GM15510 (cell line): ENCODE measurements around the gene TPD52L2.

ENCODE experiments used
- POLR2A ChIP-seq: IDR thresholded peaks from 3 replicates; pipeline ENCODE4 v1.6.1; 2011; ENCODE audit warnings: borderline replicate concordance; ENCODE audit not compliant: insufficient read length; ENCODE audit errors: extremely low read depth

Gene TPD52L2

GRCh38 chr20:63911176-63911575, 46.1 kb downstream of the TPD52L2 start:
- TF ChIP-seq POLR2A = no peak

GRCh38 chr20:63913768-63914167, 48.7 kb downstream of the TPD52L2 start:
- no peak for TF ChIP-seq POLR2A

DNA sequence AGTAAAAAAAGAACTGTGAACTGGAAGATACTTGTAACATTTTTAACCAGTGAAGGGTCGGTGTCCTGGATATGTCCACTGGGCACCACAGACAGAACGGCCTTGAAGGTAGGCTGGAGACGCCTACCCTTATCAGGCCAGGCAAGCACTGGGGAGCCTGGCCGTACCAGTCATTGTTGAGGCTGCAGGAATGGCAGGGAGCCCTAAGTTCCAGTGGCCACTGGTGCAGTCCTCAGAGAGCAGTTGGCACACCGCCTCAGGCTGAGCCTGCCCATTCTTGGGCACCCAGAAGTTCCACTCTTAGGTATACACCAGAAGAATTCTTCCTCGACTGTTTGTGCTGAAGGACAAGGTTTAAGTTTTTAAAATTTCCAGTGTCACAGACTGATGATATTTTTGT, 50.4 kb downstream of the TPD52L2 start:
- TF ChIP-seq POLR2A = no peak

DNA sequence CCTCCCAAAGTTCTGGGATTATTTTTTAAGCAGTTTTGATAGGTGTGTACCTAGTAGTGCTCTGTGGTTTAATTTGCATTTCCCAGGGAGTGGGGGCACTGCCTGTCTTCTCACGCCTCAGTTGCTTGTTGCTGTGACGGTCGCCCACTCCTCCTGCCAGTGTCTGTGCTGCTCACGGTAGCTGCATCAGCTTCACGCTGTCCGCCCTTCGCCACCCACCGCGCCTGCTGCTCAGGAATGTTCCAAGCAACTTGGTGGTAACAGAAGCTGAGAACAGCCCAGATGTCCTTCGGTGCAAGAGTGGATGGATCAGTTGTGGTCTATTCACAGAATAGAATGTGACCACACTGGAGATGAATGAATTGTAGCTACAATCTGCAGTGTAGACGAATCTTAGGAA, 52.7 kb downstream of the TPD52L2 start:
- TF ChIP-seq POLR2A = no peak

DNA sequence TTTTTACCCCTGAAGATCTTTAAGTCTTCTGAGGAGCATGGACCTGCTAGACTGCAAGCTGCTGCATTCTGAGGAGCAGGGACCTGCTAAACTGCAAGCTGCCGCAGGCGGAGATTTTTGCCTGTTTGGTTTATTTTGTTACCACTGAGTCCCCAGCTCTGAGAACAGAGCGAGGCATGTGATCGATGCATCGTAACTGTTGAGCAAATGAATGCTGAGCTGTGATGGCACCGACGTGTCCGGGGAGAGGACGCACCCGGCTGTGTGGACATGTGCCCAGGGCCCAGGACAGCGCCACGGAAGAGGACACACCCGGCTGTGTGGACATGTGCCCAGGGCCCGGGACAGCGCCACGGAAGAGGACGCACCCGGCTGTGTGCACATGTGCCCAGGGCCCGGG, 54.1 kb downstream of the TPD52L2 start:
- no peak for TF ChIP-seq POLR2A

- TF ChIP-seq POLR2A = no peak
Measured at GRCh38 chr20:63920226-63920625, 55.2 kb downstream of the TPD52L2 start.

DNA sequence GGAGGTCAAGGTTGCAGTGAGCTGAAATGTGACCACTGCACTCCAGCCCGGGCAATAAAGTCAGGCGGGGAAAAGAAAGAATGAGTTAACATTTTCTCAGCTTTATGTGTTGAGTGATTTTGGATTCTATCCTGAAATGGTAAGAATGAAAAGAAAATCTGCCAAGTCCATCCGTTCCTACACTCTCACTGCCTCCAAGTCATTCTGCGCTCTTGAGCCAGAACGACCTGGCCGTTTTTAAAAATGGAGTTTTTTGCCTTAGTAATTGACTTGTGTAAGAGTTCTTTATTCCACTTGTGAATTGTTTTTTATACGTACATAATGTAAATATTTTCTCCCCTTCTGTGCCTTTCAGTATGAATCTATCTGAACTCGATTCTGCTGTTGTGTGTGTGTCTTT, 58.6 kb downstream of the TPD52L2 start:
- TF ChIP-seq POLR2A = no peak

- TF ChIP-seq POLR2A = no peak
Measured at GRCh38 chr20:63924241-63924640, 59.2 kb downstream of the TPD52L2 start.

DNA sequence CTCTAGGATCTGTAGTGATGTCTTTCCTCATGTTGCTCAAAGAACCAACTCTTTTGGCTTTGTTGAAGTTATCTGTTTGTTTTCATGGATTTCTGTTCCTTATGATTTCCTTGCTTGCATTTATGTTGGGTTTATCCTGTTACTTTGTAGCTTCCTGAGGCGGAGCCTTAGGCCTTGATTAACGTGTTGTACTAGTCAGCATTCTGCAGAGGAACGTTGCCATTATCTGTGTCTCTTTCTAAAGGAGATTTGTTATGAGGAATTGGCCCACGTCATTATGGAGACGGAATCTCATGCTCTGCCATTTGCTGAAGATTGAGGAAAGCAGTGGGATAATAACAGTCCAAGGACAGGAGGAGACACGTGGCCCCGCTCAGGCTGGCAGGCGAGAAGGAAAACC, 61.2 kb downstream of the TPD52L2 start:
- no peak for TF ChIP-seq POLR2A

DNA sequence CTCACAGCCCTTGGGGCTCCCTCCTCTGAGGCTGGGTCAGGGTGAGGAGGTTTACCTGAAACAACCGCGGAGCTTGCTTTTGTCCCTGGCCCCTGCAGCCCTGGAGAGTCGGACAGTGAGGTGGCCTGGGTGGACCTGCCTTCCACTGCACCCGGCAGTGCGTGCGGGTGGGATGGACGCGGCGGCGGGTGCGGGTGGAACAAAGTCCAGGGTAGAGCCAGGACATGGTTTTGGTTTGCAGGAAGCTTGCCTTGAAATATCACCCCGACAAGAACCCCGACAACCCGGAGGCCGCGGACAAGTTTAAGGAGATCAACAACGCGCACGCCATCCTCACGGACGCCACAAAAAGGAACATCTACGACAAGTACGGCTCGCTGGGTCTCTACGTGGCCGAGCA, 64.0 kb downstream of the TPD52L2 start:
- TF ChIP-seq POLR2A = no peak

GRCh38 chr20:63930971-63931553, 66.0 kb downstream of the TPD52L2 start:
- no peak for TF ChIP-seq POLR2A

- no peak for TF ChIP-seq POLR2A
Measured at GRCh38 chr20:63931735-63932134, 66.7 kb downstream of the TPD52L2 start.

DNA sequence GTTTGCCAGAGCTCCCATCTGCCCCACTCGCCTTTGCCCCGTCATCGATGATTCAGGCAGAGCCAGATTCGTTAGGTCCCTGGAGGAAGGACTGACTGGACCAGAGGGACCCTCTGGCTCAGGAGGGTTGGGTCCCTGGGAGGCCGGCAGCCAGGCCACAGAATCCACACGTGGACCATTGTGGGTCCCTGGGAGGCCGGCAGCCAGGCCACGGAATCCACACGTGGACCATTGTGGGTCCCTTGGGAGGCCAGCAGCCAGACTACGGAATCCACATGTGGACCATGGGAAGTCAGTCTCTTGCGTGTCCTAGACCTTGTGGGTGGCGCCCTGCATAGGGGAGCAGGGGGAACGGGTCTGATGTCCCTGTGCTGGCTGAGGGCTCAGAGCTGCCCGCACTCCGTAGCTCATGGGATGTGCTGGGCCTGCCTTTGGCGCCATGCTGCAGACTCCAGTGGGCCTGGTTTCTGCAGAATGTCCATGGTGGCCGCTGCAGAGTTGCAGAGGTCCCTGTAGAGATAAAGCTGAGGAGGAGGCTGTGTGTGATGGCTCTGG, 67.6 kb downstream of the TPD52L2 start:
- TF ChIP-seq POLR2A = no peak

DNA sequence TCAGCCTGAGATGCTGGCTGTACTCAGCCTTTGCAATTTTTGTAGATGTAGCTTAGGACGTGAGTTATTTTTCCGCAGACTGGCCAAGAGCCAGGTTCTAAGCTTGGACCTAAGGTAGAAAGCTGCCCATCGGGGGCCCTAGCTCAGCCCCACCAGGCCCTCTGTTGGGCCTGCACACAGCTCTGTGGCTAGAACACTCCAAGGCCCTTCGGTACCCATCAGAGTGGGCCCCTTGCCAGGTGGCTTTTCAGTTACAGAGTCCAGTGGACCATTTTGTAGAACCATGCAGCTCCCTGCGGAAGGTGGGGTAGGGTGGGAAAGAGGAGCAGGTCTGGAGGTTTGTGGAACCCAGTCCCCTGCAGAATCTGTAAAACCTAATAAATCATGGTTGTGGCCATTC, 68.6 kb downstream of the TPD52L2 start:
- no peak for TF ChIP-seq POLR2A

GRCh38 chr20:63934271-63935068, 69.4 kb downstream of the TPD52L2 start:
- no peak for TF ChIP-seq POLR2A

GRCh38 chr20:63935447-63935846, 70.4 kb downstream of the TPD52L2 start:
- no peak for TF ChIP-seq POLR2A

DNA sequence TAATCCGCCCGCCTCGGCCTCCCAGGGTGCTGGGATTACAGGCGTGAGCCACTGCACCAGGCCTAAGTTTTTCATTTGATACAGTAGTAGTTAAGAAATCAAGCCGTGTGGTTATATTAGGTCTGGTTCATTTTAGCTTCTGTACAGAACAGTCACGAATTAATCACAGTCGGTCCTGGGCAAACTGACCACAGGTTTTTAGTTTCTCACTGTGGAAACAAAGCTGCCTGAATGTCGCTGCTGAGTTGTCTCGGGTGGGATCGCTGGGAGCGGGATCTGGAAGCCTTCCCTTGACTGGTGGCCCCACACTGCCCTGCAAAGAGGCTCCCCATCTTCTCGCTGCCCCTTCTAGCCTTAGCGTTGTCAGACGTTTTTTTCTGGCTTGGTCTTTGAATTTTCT, 72.5 kb downstream of the TPD52L2 start:
- TF ChIP-seq POLR2A = no peak
